GM12865 (cell line): ENCODE results near the gene DPPA2.

Experiments used
- DNase-seq: peaks from one replicate; pipeline ENCODE4 v3.0.0; 2010; ENCODE audit warnings: low read depth
- H3K4me3 ChIP-seq: 2 replicates; pipeline ENCODE4 v1.5.1; 2011; ENCODE audit warnings: mild to moderate bottlenecking, low read depth, low read length, control low read depth
- TF ChIP-seq, protein P1 (sequence below): IDR thresholded peaks from 2 replicates; pipeline ENCODE4 v1.5.1; 2011; ENCODE audit warnings: low read length, control low read depth, low read depth, inconsistent platforms; ENCODE audit not compliant: insufficient read depth; ENCODE audit errors: missing control alignments

The DPPA2 gene

DNA sequence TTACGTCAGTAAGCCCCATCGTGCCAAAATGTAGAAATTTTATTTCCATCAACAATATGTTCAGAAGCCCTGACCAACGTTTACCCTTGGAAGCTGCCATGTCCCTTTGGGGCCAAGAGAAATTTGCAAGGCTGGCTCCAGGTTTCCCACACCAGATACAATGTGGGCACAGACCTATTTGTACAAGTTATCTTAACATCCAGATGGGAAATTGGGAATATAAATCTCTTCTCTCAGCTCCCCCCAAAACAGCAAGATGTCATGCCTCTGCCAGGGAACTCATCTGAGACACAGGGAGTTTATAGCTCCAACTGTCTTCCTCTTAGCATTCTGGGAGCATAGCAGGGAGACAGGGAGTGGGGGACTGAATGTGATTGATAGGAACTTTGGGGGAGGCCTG, 9.3 kb upstream of the DPPA2 start:
- DNase-seq = no peak
- H3K4me3 ChIP-seq = no peak overlapping the region
- TF ChIP-seq, protein P1, sequence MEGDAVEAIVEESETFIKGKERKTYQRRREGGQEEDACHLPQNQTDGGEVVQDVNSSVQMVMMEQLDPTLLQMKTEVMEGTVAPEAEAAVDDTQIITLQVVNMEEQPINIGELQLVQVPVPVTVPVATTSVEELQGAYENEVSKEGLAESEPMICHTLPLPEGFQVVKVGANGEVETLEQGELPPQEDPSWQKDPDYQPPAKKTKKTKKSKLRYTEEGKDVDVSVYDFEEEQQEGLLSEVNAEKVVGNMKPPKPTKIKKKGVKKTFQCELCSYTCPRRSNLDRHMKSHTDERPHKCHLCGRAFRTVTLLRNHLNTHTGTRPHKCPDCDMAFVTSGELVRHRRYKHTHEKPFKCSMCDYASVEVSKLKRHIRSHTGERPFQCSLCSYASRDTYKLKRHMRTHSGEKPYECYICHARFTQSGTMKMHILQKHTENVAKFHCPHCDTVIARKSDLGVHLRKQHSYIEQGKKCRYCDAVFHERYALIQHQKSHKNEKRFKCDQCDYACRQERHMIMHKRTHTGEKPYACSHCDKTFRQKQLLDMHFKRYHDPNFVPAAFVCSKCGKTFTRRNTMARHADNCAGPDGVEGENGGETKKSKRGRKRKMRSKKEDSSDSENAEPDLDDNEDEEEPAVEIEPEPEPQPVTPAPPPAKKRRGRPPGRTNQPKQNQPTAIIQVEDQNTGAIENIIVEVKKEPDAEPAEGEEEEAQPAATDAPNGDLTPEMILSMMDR = no peak

DNA sequence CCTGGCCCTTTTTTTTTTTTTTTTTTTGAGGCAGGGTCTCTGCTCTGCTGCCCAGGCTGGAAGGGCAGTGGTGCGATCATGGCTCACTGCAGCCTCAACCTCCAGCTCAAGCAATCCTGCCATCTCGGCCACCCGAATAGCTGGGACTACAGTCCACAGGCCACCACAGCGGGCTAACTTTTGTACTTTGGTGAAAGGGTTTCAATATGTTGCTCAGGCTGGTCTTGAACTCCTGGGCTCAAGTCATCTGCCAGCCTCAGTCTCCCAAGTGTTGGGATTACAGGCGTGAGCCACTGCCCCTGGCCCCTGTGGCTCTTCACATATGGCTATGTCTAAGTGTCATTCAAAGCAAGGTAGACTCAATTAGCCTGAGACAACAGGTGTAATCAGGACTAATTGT, 8.8 kb upstream of the DPPA2 start:
- DNase-seq = no peak
- TF ChIP-seq, protein P1 = no peak
- H3K4me3 ChIP-seq = no peak overlapping the region

DNA sequence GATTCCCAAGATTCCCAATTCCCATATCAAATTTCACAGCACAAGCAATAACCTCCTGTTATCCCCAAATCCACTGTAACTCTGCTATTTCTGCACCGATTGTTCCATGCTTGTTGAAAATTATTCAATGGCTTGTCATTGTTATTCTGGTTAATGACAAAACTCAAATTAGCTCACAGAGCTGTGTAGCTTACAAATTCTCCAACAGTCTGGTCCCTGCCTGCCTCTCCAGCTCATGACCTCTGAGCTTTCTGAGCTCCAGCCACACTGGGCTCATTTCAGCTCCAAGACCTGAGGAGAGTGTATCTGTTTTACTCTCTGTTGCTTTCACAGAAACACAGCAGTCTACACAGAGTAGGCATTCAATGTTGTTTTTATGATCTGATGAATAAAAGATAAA, 3.3 kb downstream of the DPPA2 start:
- no peak for DNase-seq
- TF ChIP-seq, protein P1 = no peak
- H3K4me3 ChIP-seq = no peak overlapping the region

DNA sequence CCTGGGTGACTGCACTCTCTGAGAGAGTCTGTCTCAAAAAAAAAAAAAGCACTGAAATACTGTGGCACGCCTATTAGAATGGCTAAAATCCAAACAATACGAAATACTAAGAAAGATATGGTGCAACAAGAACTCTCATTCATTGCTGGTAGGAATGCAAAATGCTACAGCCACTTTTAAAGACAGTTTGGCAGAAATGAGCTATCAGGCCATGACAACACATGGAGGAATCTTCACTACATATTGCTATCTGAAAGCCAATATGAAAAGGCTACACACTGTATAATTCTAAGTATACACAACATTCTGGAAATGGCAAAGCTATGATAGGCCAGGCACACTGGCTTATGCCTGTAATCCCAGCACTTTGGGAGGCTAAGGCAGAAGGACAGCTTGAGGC, 18.8 kb downstream of the DPPA2 start:
- no peak overlapping the region for H3K4me3 ChIP-seq
- TF ChIP-seq, protein P1 = no peak
- DNase-seq = no peak

DNA sequence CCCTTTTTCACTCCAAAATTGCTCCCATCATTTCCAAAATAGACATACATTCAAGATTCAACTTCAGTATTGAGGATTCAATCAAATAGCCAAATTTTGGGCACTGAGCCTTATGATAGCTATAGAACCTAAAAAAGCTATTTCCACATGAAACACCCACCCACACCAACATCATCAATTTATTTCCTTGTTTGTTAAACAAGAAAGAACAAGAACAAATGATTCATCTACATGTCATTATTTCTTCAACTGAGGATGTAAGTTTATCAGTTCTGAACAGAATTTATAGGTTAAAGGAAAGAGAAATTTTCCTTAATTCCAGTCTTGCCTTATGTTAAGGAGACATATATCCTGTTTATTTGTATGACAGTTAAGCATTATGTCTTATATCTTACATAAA, 32.2 kb downstream of the DPPA2 start:
- TF ChIP-seq, protein P1 = no peak
- no peak for DNase-seq

DNA sequence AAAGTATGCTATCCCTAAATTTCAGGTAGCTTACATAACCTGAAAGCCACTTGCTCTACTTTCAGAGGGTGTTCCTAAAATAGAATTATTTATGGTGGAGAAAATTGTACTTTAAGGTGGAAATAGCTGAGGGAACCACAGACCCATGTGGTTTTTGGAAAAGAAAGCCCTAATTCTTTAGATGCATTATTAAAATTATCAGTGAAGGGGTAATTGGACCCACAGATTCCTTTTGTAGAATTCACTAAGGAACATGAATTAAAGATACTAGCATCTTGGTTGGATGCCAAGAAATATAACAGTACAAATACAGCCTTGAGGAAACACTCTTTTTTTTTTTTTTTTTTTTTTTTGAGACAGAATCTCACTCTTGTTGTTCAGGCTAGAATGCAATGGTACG, 37.8 kb downstream of the DPPA2 start:
- TF ChIP-seq, protein P1 = no peak
- no peak for DNase-seq
- H3K4me3 ChIP-seq = no peak overlapping the region

More for the DNA sequence above, 32.2 kb downstream of the DPPA2 start:
- no peak overlapping the region for H3K4me3 ChIP-seq

DNA sequence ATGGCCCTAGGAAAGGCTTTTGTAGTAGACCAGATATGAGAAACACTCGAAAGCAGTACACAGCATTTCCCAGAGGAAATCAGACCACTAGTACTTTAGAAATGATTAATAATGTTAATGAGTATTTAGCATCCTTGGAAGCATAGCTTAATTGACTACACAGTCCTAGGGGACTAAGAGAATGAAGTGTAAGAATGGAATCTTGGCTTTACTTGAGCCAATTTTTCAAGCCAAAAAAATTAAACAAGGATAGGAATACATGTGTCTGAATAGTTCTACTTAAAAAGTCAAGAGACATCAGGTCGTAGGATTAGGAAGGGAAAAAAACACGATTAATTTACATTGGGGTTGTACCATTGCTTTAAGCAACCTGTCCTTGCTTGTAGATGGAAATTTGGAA, 38.2 kb downstream of the DPPA2 start:
- no peak for DNase-seq
- no peak overlapping the region for H3K4me3 ChIP-seq
- TF ChIP-seq, protein P1 = no peak
